ENCODE results near the gene CNOT6. TPM values are rescaled to one million over a fixed set of nuclear protein-coding genes. Genes with fewer than 3 reads are reported as not detected.

CNOT6 gene
- total RNA-seq, 1 donor from 2014 or later, result 24.9 TPM

DNA sequence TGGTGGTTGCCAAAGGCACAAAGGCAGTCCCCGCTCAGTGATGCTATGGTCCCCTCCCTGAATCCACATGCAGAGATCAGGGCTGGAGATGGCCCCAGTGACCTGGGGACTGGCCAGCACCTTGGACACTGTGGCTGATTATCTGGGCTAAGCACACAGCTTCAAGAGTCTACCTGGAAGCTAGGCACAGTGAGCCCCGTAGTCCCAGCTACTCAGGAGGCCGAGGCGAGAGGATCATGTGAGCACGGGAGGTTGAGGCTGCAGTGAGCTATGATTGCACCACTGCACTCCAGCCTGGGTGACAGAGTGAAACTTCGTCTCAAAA is 105.4 kb downstream of the CNOT6 start:
- ChIA-PET CTCF (no interaction called here), POLR2A (no interaction called here)
- no peaks in the 10 kb centered on the region for H3K9me3 Mint-ChIP-seq
- no peak for ATAC-seq (ENCODE audit: low read depth)
- intact Hi-C loops (cut with micrococcal nuclease), result no loop called here
- H3K36me3 Mint-ChIP-seq (ENCODE audit: low read depth), result no peaks in the 10 kb centered on the region
- no peak for TF ChIP-seq CTCF (IDR thresholded peaks at IDR 0.05)
- no peak overlapping the region for H3K4me3 Mint-ChIP-seq
- no peaks in the 10 kb centered on the region for H3K4me1 Mint-ChIP-seq
- H3K27ac Mint-ChIP-seq, result no peak overlapping the region
- no peaks in the 10 kb centered on the region for H3K27me3 Mint-ChIP-seq
- no peak for DNase-seq

DNA sequence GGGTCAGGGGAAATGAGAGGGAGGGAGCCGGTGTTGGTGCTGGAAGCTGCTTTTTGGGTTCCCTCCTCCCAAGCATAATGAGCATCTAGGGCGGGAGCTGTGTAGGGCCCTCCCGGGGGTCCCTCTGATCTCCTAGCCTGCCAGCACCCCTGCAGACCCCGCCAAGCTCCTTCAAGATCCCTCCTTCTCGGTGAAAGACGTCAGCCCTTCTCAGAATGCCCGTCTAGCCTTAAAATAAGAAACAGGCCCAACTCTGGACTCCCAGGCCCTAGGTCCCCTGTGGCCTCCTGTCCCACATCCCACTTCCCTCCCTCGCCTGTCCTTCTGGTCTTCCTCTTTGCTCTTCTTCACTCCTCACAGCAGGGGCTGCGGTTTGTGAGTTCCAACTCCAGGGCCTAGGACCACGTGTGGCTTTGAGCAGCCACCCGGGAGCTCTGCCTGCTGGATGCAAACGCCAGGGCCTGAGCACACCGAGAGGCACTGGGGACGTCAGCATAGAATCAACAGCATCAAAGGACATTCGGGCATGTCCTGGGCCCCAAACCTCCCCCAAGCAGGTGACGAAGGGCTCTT is 105.9 kb downstream of the CNOT6 start:
- no peaks in the 10 kb centered on the region for H3K4me1 Mint-ChIP-seq
- TF ChIP-seq CTCF (IDR thresholded peaks at IDR 0.05), result no peak
- no peaks in the 10 kb centered on the region for H3K9me3 Mint-ChIP-seq
- no peak overlapping the region for H3K4me3 Mint-ChIP-seq
- DNase-seq, result peak; percentile 9
- ChIA-PET POLR2A (no interaction called here), CTCF (no interaction called here)
- no peak for ATAC-seq (ENCODE audit: low read depth)
- no peaks in the 10 kb centered on the region for H3K36me3 Mint-ChIP-seq (ENCODE audit: low read depth)
- intact Hi-C loops (cut with micrococcal nuclease), result no loop called here
- no peaks in the 10 kb centered on the region for H3K27me3 Mint-ChIP-seq
- no peak overlapping the region for H3K27ac Mint-ChIP-seq

DNA sequence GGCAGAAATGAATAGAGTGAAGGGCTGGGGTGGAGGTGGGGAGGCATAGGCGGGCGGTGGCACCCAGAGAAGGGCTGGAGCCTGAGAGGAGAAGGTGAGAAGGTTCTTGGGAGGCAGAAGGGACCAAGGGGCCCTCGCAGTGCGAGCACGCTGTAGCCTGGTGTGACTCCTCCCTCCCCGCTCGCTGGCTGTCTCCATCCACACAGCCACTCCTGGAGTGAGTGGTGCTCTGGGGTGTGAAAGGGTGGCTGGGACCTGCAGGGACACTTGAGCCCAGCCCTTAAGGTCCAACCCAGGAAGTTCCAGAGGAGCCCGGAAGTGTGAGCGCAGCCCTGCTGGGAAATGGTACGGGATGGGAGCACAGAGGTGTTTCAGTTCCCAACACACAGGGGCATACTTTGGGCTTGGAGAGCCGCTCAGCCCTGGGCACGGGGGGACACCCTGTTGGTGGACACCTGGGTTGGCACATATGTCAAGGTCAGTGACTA is 106.4 kb downstream of the CNOT6 start:
- H3K9me3 Mint-ChIP-seq, result no peaks in the 10 kb centered on the region
- H3K4me3 Mint-ChIP-seq, result no peak overlapping the region
- intact Hi-C loops (cut with micrococcal nuclease), result no loop called here
- no peaks in the 10 kb centered on the region for H3K36me3 Mint-ChIP-seq (ENCODE audit: low read depth)
- no peaks in the 10 kb centered on the region for H3K27me3 Mint-ChIP-seq
- H3K4me1 Mint-ChIP-seq, result no peaks in the 10 kb centered on the region
- ATAC-seq (ENCODE audit: low read depth) (no peak), DNase-seq (no peak)
- no peak for TF ChIP-seq CTCF (IDR thresholded peaks at IDR 0.05)
- ChIA-PET POLR2A (no interaction called here), CTCF (no interaction called here)
- H3K27ac Mint-ChIP-seq, result no peak overlapping the region

- ATAC-seq (ENCODE audit: low read depth) (no peak), DNase-seq (no peak)
- ChIA-PET CTCF (no interaction called here), POLR2A (no interaction called here)
- Mint-ChIP-seq H3K27me3 (no peaks in the 10 kb centered on the region), H3K4me1 (no peaks in the 10 kb centered on the region), H3K9me3 (no peaks in the 10 kb centered on the region), H3K36me3 (ENCODE audit: low read depth) (no peaks in the 10 kb centered on the region), H3K27ac (no peak overlapping the region), H3K4me3 (no peak overlapping the region)
- intact Hi-C loops (cut with micrococcal nuclease), result no loop called here
- no peak for TF ChIP-seq CTCF (IDR thresholded peaks at IDR 0.05)
These were observed 107.7 kb downstream of the CNOT6 start for GRCh38 chr5:180601591-180602480.

GRCh38 chr5:180602481-180603075 is 108.4 kb downstream of the CNOT6 start:
- CTCF ChIA-PET, result no interaction called here
- no peak overlapping the region for H3K4me3 Mint-ChIP-seq
- H3K27me3 Mint-ChIP-seq, result no peaks in the 10 kb centered on the region

More at GRCh38 chr5:180602481-180603075, 108.4 kb downstream of the CNOT6 start:
- no peak for TF ChIP-seq CTCF (IDR thresholded peaks at IDR 0.05)
- POLR2A ChIA-PET, result no interaction called here
- intact Hi-C loops (cut with micrococcal nuclease), result no loop called here
- DNase-seq, result no peak
- Mint-ChIP-seq H3K9me3 (no peaks in the 10 kb centered on the region), H3K27ac (no peak overlapping the region), H3K4me1 (no peaks in the 10 kb centered on the region), H3K36me3 (ENCODE audit: low read depth) (no peaks in the 10 kb centered on the region)
- ATAC-seq (ENCODE audit: low read depth), result no peak

Data from activated B cell treated with CpG ODN at 0.5 μM for 24 hours (primary cell).